Brain pericyte (primary cell): ENCODE results near the gene CNST.
"Not testable (repeated sequence)": the region's sequence is repeated elsewhere in the genome, so short reads cannot be mapped to it uniquely, and the experiment has no call there.

Source experiments
- DNase-seq: peaks from one replicate; pipeline ENCODE4 v3.0.0-alpha.2; 2012; ENCODE audit warnings: low read depth, low spot score

Gene CNST

GRCh38 chr1:246583056-246583440, 16.8 kb downstream of the CNST start:
- DNase-seq, result no peak

GRCh38 chr1:246583448-246584185, 17.4 kb downstream of the CNST start:
- DNase-seq, result peak; percentile 31

GRCh38 chr1:246587032-246587431, 20.8 kb downstream of the CNST start:
- DNase-seq, result no peak

GRCh38 chr1:246587606-246588005, 21.4 kb downstream of the CNST start:
- no peak for DNase-seq

- DNase-seq, result no peak
Measured at GRCh38 chr1:246588159-246588721, 22.0 kb downstream of the CNST start.

- DNase-seq, result not testable (repeated sequence)
Measured at GRCh38 chr1:246589919-246590318, 23.7 kb downstream of the CNST start.

GRCh38 chr1:246591047-246591446, 24.8 kb downstream of the CNST start:
- DNase-seq, result no peak

- DNase-seq, result no peak
Measured at GRCh38 chr1:246591504-246591903, 25.2 kb downstream of the CNST start.

GRCh38 chr1:246591958-246592357, 25.7 kb downstream of the CNST start:
- DNase-seq, result no peak

- DNase-seq, result peak; percentile 52
Measured at GRCh38 chr1:246592695-246593094, 26.4 kb downstream of the CNST start.

- DNase-seq, result no peak
Measured at GRCh38 chr1:246595146-246595545, 28.9 kb downstream of the CNST start.

- DNase-seq, result peak; percentile 47
Measured at GRCh38 chr1:246597340-246597739, 31.1 kb downstream of the CNST start.

- no peak for DNase-seq
Measured at GRCh38 chr1:246597971-246598370, 31.7 kb downstream of the CNST start.

- no peak for DNase-seq
Measured at GRCh38 chr1:246599315-246599714, 33.1 kb downstream of the CNST start.

- no peak for DNase-seq
Measured at GRCh38 chr1:246600579-246600978, 34.3 kb downstream of the CNST start.

GRCh38 chr1:246602194-246602593, 35.9 kb downstream of the CNST start:
- no peak for DNase-seq

- not testable (repeated sequence) for DNase-seq
Measured at GRCh38 chr1:246605231-246605630, 39.0 kb downstream of the CNST start.

GRCh38 chr1:246607462-246607861, 41.2 kb downstream of the CNST start:
- no peak for DNase-seq

GRCh38 chr1:246608616-246609376, 42.5 kb downstream of the CNST start:
- peak; percentile 55 for DNase-seq

GRCh38 chr1:246609632-246610031, 43.4 kb downstream of the CNST start:
- DNase-seq, result no peak

- no peak for DNase-seq
Measured at GRCh38 chr1:246613096-246613758, 47.0 kb downstream of the CNST start.

- no peak for DNase-seq
Measured at GRCh38 chr1:246617156-246617555, 50.9 kb downstream of the CNST start.
